HG03060 (cell line): ENCODE results near the gene GIGYF2.
"Not testable (repeated sequence)": the region's sequence is repeated elsewhere in the genome, so short reads cannot be mapped to it uniquely, and the experiment has no call there.

Experiments used
- ATAC-seq: cut with Tn5 transposase; IDR thresholded peaks from one replicate; pipeline ENCODE4 v1.9.1; 2021; ENCODE audit warnings: low read depth, moderate number of reproducible peaks; ENCODE audit not compliant: unreplicated experiment

GIGYF2 gene

DNA sequence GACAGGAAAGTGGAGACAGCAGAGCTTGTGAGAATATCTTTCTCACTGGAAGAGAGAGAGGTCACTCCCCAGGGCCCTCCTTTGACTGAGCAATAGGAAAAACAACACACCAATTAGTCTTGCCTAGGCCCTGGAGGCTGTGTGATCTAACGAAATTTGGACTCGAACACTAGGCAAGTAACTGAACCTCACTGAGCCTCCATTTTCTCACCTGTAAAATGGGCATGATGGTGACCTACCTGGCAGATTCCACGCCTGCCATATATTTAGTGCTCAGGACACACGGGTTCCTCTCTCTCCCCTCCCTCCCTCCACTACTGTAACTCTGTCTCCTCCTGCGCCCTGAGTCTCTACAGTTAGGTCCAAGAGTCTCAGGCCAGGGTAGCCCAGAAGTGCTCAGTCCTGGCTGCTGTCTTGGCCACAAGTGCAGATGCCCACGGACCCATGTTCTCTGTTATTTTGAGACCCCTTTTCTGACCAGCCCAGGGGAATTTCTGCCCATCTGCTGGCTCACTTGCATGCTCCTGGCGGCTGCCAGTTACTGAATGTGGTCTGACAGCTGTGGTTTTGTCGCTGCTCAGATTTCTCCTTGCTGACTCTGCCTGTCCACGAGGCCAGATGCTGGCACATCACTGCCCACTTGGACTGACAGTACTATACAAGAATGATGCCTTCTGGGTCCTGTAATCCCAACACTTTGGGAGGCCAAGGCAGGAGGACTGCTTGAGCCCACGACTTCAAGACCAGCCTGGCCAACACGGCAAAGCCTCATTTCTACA, 9.6 kb upstream of the GIGYF2 start:
- no peak for ATAC-seq

DNA sequence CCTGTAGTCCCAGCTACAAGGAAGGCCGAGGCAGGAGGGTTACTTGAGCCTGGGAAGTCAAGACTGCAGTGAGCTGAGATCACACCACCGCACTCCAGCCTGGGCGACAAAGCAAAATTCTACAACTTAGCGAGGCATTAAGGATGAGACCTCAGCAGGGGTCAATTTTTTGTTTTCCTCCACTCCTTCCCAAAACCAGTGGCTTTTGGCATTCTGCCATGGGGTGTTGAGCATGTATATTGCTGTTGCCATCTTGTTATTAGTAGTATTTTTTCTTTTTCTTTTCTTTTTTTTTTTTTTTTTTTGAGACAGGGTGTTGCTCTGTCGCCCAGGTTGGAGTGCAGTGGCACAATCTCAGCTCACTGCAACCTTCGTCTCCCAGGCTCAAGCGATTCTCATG, 8.9 kb upstream of the GIGYF2 start:
- no peak for ATAC-seq

DNA sequence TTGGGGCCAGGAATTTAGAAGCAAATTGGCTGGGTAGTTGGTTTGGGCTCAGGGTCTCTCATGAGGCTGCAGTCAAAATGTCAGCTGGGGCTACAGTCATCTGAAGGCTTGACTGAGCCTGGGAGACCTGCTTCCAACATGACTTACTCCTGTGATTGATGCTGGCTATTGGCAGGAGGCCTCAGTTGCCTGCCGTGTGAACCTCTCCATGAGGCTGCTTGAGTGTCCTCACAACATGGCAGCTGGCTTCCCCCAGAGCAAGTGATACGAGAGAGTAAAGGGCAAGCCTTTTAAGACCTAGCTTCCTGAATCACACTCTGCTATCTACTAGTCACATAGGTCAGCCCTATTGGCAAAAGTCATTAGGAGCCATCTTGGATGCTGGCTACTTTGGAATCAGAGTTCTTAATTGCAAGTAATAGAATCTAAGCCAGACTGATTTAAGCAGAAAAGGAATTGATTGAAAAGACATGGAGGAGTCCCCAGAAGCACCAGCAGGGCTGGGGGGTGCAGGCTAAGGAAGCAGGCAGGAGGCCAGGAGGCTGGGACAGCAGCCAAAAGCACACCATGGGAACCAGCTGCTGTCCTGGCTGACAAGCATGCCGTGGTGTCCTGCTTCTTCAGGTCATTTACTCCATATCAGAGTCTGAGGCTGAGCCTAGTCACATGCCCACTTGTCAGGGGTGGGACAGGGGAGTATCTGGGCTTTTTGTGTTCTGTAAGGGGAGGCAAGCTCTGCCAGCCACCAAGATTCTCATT, 7.8 kb upstream of the GIGYF2 start:
- ATAC-seq = no peak

DNA sequence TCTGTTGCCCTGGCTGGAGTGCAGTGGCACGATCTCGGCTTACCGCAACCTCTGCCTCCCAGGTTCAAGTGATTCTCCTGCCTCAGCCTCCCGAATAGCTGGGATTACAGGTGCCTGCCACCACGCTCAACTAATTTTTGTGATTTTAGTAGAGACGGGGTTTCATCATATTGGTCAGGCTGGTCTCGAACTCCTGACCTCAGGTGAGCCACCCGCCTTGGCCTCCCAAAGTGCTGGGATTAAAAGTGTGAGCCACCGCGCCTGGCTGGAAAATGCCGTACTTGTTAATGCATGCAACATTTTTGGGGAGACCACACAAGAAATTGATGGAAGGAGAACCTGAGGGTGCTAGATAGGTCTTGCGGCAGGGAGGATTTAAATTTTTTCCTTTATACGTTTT, 6.0 kb upstream of the GIGYF2 start:
- ATAC-seq = not testable (repeated sequence)

DNA sequence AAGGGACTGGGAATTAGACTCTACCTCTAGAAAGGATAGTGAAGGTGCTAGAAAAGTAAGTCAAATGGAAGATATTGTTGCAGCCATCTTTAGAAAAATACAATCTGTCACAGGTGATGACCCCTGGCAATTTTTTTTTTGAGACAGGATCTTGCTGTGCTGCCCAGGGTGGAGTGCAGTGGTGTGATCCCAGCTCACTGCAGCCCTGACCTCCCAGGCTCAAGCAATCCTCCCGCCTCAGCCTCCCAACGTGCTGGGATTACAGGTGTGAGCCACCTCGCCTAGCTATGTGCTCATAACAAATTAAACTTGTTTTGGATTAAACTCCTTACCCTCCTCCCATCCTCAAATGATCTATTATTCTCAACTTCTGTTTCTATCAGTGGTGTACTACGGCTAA, 3.8 kb upstream of the GIGYF2 start:
- ATAC-seq = no peak

DNA sequence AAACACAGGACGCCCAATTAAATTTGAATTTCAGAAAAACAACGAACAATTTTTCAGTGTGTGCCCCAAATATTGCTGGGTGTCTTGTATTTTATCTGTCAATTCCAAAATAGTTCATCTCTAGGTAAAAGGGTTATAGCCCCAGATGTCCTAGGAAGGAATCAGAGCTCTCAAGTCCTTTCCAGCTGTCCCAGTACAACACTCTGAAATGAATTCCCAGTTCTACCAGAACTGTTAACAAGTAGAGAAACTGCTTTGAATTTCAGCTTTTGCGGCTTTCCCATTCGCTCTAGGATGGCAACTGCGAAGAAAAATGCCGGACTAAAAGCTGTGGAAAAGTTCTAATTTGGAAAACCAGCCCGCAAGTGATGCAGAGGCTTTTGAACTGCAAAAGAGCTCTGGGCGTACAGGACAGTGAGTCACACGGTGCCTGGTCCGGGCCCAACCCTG, 497 bp upstream of the GIGYF2 start:
- no peak for ATAC-seq

DNA sequence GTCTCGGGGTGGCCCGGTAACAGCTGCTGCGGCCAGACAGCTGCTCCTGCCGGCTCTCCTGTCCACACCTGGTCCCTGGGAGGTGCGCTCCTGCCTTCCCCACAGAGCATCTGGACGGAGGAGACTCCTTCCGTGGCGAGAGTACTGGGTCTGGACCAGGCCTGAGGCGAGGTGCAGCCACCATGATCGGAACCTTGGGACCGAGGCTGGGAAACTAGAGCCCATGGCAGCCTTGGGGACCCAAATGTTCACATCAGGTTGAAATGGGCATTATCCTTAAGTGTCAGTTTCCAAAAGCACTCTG, 628 bp downstream of the GIGYF2 start:
- ATAC-seq = no peak

DNA sequence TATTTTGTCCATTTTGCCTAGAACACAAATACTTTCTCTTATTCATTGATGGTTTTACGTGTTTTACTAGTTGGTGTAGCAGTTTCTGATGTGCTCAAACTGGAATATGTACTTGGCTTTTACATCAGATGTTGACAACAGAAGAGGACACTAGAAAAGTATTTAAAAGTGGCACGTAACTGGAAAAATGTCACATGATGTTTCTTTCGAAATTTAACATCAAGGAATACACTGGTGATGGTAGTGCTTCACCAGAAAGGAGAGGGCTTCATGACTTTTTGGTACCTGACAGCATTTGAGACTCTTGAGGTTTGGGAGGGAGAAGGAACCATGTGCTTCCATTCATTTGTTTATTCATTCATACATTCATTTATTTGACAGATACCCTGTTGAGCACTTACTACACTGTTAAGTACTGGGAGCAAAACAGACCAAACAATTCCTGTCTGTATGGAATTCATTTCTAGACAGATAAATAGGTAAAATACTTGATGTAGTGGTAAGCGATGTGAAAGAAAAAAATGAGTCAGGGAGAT, 1.5 kb downstream of the GIGYF2 start:
- no peak for ATAC-seq

DNA sequence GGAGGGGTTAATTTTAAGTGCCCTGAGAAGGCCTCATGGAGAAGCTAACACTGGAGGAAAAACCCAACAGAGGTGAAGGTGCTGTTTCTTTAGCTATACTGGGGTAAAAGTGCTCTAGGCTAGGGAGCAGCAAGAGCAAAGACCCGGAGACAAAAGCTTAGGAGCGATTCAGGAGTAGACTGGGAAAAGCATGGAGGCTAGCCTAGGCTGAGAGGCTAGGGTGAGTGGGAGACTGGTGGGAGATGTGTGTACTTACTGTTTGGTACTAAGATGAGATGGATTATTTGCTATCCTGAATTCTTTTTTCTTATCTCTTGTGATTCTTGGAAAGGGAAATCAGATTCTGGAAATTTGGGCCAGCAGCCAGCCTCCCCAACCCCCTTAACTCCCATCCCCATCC, 2.0 kb downstream of the GIGYF2 start:
- ATAC-seq = no peak

DNA sequence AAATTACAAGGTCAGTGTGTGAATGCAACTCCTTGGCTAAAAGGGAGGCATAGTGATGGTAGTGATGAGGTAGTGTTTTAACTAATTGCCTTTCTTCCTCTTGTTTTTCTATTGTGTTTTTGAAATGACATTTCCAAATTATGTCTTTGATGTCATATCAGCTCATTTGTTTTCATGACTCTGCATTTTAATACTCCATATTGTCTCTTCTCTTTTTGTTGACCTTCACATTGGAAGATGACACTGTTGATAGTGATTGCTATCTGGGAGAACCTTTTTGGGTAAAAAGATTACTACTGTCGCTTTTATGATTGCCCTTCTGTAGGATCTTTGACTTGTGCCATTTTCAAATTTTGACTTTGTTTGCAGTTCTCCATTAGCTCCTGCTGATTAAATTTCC, 3.0 kb downstream of the GIGYF2 start:
- ATAC-seq = no peak

DNA sequence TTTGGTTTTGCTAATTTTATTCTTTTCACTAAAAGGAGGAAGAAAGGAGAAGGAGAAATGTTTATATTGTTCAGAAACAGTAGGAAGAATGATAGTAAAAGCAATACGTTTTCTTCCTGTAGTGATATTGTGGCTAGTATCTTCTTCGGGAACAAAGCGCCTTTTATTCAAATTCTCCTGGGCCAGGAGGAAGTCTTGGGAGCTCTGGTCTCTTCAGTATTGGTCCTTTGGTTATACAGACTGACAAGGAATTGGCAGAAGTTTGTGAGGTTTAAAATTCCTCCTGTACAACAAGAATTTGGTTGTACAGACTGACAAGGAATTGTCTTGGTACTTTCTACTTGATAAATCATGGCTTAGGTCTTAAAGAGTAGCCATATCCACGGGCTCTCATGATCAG, 9.9 kb downstream of the GIGYF2 start:
- no peak for ATAC-seq

DNA sequence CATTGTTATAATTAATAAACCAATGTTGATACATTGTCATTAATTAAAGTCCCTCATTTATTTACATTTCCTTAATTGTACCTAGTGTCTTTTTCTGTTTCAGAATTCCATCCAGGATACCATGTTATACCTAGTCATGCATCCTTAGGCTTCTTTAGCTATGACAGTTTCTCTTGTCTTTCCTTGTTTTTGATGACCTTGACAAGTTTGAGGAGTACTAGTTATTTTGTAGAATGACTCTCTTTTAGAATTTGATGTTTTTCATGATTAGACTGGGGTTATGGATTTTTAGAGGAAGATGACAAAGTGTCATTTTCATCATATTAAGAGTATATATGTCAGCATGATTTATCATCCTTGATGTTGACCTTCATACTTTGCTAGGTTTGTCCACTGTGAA, 16.4 kb downstream of the GIGYF2 start:
- no peak for ATAC-seq

DNA sequence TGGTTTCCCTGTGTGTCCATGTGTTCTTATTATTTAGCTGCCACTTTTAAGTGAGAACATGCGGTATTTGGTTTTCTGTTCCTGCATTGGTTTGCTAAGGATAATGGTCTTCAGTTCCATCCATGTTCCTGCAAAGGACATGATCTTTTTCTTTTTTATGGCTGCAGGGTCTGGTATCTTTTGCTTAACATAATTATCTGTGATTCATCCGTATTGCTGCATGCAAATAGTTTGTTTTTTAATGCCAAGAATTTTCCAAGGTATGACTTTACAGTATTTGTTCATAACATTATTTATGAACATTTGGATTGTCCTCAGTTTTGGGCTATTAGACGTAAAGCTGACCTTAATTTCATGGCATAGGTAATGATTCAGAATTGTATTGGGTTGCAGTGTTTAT, 17.8 kb downstream of the GIGYF2 start:
- ATAC-seq = no peak

DNA sequence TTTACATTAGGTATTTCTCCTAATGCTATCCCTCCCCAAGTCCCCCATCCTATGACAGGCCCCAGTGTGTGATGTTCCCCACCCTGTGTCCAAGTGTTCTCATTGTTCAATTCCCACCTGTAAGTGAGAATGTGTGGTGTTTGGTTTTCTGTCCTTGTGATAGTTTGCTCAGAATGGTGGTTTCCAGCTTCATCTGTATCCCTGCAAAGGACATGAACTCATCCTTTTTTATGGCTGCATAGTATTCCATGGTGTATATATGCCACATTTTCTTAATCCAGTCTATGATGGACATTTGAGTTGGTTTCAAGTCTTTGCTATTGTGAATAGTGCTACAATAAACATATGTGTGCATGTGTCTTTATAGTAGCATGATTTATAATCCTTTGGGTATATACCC, 22.9 kb downstream of the GIGYF2 start:
- not testable (repeated sequence) for ATAC-seq

DNA sequence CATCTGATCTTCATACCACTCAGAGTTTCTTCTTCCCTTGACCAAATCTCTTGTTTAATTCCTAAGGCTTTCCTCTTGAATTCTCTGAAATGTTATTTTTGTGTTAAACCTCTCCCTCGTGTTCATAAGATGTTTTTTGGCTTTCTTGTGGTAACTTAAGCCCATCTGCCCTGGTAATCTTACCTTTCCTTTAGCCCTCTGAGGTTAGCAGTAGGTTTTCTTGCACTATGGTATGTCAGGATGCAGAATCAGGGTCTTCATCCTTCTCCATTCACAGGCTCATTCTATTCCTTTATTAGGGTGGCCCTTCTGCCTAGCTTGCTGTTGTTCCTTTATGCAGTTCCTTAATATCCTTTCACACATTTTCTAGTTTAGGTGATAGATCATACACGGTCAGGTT, 24.1 kb downstream of the GIGYF2 start:
- no peak for ATAC-seq

DNA sequence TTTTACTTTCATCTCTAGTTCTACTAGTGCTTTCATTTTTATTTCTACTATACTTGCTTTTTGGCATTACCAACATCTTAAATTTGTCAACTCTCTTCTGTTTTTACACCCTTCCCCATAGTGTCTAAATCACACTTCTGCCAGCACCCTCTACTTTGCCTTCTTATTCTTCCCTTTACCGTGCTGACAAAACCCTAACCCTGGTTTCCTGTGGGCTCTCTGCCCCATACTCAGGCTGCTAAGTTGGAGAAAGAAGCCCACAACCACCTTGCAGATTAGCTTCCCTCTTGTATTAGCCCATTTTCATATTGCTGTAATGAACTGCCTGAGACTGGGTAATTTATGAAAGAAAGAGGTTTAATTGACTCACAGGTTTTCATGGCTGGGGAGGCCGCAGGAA, 24.8 kb downstream of the GIGYF2 start:
- ATAC-seq = no peak

DNA sequence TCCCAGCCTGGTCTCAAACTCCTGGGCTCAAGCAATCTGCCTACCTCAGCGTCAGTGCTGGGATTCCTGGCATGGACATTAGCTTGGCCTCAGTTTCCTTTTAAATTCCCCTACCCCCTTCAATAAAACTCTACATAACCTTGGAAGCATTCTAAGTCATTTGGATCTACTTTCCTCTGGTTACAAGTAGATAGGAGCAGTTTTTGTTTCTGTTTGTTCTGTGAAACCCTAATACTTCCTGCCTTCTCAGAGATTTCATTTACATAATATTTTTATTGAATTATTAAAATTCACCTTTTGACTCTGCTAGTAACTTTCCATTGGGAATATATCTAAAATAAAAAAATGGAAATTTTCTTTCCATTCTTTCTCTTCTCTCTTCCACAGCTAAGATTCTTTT, 25.9 kb downstream of the GIGYF2 start:
- no peak for ATAC-seq

DNA sequence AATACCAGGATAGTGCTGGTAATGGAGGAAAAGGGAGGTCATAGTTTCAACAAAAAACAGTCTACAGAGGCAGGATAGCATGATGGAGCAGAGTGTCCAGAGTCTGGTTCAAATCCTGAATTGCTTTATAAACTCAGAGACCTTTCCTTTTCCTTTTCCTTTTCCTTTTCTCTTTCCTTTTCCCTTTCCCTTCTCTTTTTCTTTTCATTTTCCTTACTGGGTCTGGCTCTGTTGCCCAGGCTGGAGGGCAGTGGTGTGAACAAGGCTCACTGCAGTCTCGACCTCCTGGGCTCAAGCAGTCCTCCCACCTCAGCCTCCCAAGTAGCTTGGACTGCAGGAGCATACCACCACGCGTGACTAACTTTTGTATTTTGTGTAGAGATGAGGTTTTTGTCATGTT, 31.7 kb downstream of the GIGYF2 start:
- no peak for ATAC-seq

DNA sequence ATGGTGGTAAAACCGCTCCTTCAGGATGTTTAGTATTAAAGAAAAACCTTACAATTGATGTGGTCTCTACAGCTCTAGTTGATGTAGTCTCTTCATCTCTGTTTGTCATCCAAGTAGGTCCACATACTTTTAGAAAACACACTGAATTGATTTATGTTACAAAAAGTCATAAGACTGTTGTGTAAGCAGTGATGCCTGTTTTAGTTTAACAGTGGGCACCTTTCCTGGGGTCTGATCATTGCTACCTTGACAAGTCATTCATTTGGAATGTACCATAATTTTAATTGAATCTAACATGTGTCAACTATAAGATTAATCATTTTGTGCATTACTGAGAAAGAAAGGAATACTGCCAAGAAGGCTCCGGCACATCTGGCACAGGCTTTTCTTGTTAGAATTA, 34.3 kb downstream of the GIGYF2 start:
- no peak for ATAC-seq

DNA sequence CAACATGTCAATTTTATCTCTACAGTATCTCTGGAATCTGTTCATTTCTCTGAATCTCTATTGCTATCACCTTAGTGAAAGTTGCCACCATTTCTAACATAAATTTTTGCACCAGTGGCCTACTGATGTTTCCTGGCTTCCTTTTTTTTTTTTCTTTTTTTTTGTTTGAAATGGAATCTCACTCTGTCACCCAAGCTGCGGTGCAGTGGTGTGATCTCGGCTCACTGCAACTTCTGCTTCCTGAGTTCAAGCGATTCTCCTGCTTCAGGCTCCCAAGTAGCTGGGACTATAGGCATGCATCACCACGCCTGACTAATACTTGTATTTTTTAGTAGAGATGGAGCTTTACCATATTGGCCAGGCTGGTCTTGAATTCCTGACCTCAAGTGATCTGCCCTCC, 44.2 kb downstream of the GIGYF2 start:
- no peak for ATAC-seq

DNA sequence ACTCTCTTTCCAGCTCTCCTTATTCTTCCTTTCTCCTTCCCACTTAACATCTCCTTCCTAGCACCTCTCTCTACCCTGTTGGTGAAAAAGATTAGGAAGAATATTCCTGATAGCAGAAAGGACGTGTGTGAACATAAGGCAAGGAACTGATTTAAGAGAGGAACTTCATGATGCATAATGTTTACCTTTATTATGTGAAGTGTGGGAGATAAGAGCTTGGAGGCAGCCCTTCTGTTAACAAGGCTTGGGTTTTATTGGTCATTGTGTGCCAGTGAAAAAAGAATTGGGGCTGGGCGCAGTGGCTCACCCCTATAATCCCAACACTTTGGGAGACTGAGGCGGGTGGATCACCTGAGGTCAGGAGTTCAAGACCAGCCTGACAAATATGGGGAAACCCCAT, 44.8 kb downstream of the GIGYF2 start:
- no peak for ATAC-seq

DNA sequence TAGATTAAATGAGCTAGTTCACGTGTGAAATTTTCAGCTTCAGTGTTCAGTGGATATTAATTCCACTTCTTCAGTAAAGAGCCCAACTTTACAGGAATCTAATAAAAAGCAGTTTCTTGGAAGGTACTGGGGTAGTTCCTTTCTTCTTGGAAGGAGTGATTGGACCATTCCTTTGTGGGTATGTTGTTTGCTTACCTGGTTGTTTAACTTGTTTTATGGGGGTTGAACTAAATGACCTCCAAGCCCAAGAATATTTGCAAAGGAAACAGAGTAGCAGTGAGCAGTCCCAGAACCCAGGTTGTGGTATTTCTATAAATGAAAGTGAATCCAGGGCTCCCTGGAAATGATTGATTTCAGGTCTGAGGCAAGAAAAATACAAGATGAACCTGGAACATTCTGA, 47.8 kb downstream of the GIGYF2 start:
- no peak for ATAC-seq
